ENCODE results near the gene DDHD1. TPM values are rescaled to one million over a fixed set of nuclear protein-coding genes. Genes with fewer than 3 reads are reported as not detected.
"Not testable (repeated sequence)": the region's sequence is repeated elsewhere in the genome, so short reads cannot be mapped to it uniquely, and the experiment has no call there.

Gene DDHD1
- total and polyA plus RNA-seq, 7 donors: 1.2 to 21.4 (median 15.2) TPM

DNA sequence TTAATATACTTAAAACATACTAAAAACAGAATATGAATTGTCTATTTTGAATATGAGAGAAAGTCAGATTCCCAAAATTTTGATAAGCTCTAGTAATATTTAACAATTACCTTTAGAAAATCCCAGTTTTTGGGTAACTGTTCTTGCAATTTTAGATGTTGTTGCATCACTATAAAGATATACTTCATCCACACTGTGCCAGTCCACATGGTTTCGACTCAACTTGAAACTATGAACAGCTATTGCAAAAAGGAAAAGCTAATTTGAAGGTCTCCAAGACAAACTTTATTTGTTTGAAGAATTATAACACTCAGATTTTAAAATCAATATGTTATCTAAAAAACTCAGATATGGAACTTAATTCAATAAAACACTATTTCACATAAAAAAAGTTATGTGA lies 59.9 kb downstream of the DDHD1 start:
- TF ChIP-seq POLR2A (IDR thresholded peaks at IDR 0.05): no peak
- TF ChIP-seq, protein P1, sequence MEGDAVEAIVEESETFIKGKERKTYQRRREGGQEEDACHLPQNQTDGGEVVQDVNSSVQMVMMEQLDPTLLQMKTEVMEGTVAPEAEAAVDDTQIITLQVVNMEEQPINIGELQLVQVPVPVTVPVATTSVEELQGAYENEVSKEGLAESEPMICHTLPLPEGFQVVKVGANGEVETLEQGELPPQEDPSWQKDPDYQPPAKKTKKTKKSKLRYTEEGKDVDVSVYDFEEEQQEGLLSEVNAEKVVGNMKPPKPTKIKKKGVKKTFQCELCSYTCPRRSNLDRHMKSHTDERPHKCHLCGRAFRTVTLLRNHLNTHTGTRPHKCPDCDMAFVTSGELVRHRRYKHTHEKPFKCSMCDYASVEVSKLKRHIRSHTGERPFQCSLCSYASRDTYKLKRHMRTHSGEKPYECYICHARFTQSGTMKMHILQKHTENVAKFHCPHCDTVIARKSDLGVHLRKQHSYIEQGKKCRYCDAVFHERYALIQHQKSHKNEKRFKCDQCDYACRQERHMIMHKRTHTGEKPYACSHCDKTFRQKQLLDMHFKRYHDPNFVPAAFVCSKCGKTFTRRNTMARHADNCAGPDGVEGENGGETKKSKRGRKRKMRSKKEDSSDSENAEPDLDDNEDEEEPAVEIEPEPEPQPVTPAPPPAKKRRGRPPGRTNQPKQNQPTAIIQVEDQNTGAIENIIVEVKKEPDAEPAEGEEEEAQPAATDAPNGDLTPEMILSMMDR (IDR thresholded peaks at IDR 0.05): no peak
- no peak for TF ChIP-seq POLR2AphosphoS5 (IDR thresholded peaks at IDR 0.05)
- intact Hi-C loops (cut with DNase I): no loop called here
- Histone ChIP-seq H3K36me3 (peaks cover 0 to 13% (median 0%) of the 10 kb centered on the region in 4 donors), H3K9me3 (no peaks in the 10 kb centered on the region), H3K4me3 (no peak overlapping the region), H3K27ac (no peak overlapping the region), H3K4me1 (no peaks in the 10 kb centered on the region), H3K27me3 (no peaks in the 10 kb centered on the region)
- no peak for DNase-seq
- 100% methylated on average over 1 of the region's 1 CpG for WGBS, 2 donors

- WGBS, 2 donors: 71 to 91% methylated on average over 2 of the region's 2 CpGs
- Histone ChIP-seq H3K27me3 (no peaks in the 10 kb centered on the region), H3K9me3 (no peaks in the 10 kb centered on the region), H3K27ac (no peak overlapping the region), H3K4me1 (no peaks in the 10 kb centered on the region), H3K4me3 (no peak overlapping the region), H3K36me3 (peaks cover 0 to 13% (median 0%) of the 10 kb centered on the region in 4 donors)
- TF ChIP-seq POLR2AphosphoS5 (IDR thresholded peaks at IDR 0.05): no peak
- TF ChIP-seq POLR2A (IDR thresholded peaks at IDR 0.05): no peak
- TF ChIP-seq, protein P1 (IDR thresholded peaks at IDR 0.05): no peak
- TF ChIP-seq EP300 (IDR thresholded peaks at IDR 0.05): no peak
- no peak for DNase-seq
- intact Hi-C loops (cut with DNase I): no loop called here
These were observed 62.3 kb downstream of the DDHD1 start for GRCh38 chr14:53090853-53091252.

DNA sequence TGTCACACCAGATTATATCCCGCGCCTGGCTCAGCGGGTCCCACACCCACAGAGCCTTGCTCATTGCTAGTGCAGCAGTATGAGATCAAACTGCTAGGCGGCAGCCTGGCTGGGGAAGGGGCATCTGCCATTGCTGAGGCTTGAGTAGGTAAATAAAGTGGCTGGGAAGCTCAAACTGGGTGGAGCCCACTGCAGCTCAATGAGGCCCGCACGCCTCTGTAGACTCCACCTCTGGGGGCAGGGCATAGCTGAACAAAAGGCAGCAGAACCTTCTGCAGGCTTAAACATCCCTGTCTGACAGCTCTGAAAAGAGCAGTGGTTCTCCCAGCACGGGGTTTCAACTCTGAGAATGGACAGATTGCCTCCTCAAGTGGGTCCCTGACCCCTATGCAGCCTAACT lies 68.2 kb downstream of the DDHD1 start:
- H3K9me3 ChIP-seq; H3K4me3 ChIP-seq; intact Hi-C loops (cut with DNase I); H3K27ac ChIP-seq; DNase-seq; H3K4me1 ChIP-seq; H3K27me3 ChIP-seq; H3K36me3 ChIP-seq: not testable (repeated sequence)
- 96 to 97% methylated on average over 7 of the region's 7 CpGs for WGBS, 2 donors

- Histone ChIP-seq H3K9me3 (no peaks in the 10 kb centered on the region), H3K36me3 (peaks cover 0 to 10% (median 0%) of the 10 kb centered on the region in 4 donors), H3K4me1 (no peaks in the 10 kb centered on the region), H3K27me3 (no peaks in the 10 kb centered on the region), H3K27ac (no peak overlapping the region), H3K4me3 (no peak overlapping the region)
- intact Hi-C loops (cut with DNase I): no loop called here
- TF ChIP-seq, protein P1 (IDR thresholded peaks at IDR 0.05): no peak
- no peak for DNase-seq
- 59 to 100% methylated on average over 1 of the region's 1 CpG for WGBS, 2 donors
These were observed 88.6 kb downstream of the DDHD1 start for GRCh38 chr14:53064475-53064874.

DNA sequence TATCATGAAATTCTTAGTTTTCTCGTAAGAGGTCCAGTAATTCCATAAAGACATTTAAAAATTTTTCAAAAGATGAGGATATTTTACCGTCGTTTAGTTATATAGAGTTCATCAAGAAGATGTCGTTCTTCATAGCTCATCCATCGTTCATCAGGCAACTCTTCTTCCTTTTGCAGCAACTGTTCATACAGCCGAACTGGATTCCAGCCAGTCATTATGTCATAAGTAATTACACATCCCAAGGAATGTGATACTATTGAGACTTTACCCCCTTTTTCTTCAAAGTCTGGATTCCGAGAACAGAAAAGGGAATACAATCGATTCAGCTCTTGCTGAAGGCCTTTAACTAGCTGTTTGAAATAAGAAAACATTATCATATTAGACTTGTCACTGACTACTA lies 90.3 kb downstream of the DDHD1 start:
- 79 to 84% methylated on average over 8 of the region's 8 CpGs for WGBS, 2 donors
- Histone ChIP-seq H3K9me3 (no peaks in the 10 kb centered on the region), H3K4me3 (no peak overlapping the region), H3K36me3 (peaks cover 0 to 13% (median 0%) of the 10 kb centered on the region in 4 donors), H3K4me1 (no peaks in the 10 kb centered on the region), H3K27ac (no peak overlapping the region), H3K27me3 (no peaks in the 10 kb centered on the region)
- DNase-seq: no peak
- intact Hi-C loops (cut with DNase I): no loop called here
- no peak for TF ChIP-seq POLR2A (IDR thresholded peaks at IDR 0.05)
- TF ChIP-seq EP300 (IDR thresholded peaks at IDR 0.05): no peak
- TF ChIP-seq POLR2AphosphoS5 (IDR thresholded peaks at IDR 0.05): no peak
- TF ChIP-seq, protein P1 (IDR thresholded peaks at IDR 0.05): no peak

Data from sigmoid colon (tissue), 7 donors.